Psoas muscle (tissue), 8 donors: ENCODE results near the gene PLA2G7. TPM values are rescaled to one million over a fixed set of nuclear protein-coding genes. Genes with fewer than 3 reads are reported as not detected.

Source experiments
- ATAC-seq, 4 donors: fragments of 200-7000 bp; cut with Tn5 transposase; one replicate each; pipeline ENCODE4 v1.9.1; 2020; ENCODE audit warnings: moderate library complexity in 3 of 4, mild to moderate bottlenecking in 2 of 4
- DNase-seq, 2 donors: peaks; one replicate each; pipeline ENCODE4 v3.0.0-alpha.2; 2020
- H3K27ac ChIP-seq: fragments of 200-600 bp; one replicate; pipeline ENCODE4 v1.8.0; 2022
- H3K27me3 ChIP-seq, 3 donors: fragments of 200-600 bp in 1 of 3; one replicate each; pipeline versions ENCODE4 v1.6.1 to v1.8.0; 2013 to 2022; ENCODE audit warnings: low read length in 2 of 3, mild to moderate bottlenecking in 2 of 3, moderate library complexity in 1 of 3; ENCODE audit not compliant: insufficient read depth in 3 of 3
- H3K36me3 ChIP-seq, 2 donors: fragments of 200-600 bp in 1 of 2; one replicate each; pipeline versions ENCODE4 v1.6.1 to v1.8.0; 2013 to 2022; ENCODE audit warnings: low read depth in 1 of 2, mild to moderate bottlenecking in 1 of 2, moderate library complexity in 1 of 2; ENCODE audit not compliant: insufficient read depth in 1 of 2
- H3K4me1 ChIP-seq: fragments of 200-600 bp; one replicate; pipeline ENCODE4 v1.8.0; 2022
- H3K4me3 ChIP-seq: fragments of 200-600 bp; one replicate; pipeline ENCODE4 v1.8.0; 2022; ENCODE audit warnings: mild to moderate bottlenecking
- H3K9me3 ChIP-seq: fragments of 200-600 bp; one replicate; pipeline ENCODE4 v1.8.0; 2022
- CTCF ChIP-seq: fragments of 200-600 bp; IDR thresholded peaks from one replicate; pipeline ENCODE4 v1.8.0; 2022; ENCODE audit warnings: antibody characterized with exemption
- WGBS, 3 donors: extraction: QIAGEN DNeasy Blood & Tissue Kit; methylation state at CpG; one replicate each; pipeline versions ENCODE4 v1.1.6 to v1.1.7; 2013; 5-methylcytosine and 5-hydroxymethylcytosine counted together
- intact Hi-C, 2 donors: fragments of 100-400 bp; cut with DNase I; formaldehyde crosslinking; loops; one replicate each; pipeline versions ENCODE4 v1.11.0 to v1.14.2; 2022
- polyA plus RNA-seq, 3 donors: library from polyadenylated mRNA; stranded (reverse); fragments of 200-250 nt; gene quantifications; one replicate each; pipeline ENCODE4 v1.2.3, GENCODE V29; 2013
- total RNA-seq, 4 donors: library from RNA; stranded (reverse); fragmentation: NEBNext Ultra II Directional in 2 of 4; extraction: Animal tissue kit (Norgen Biotek cat#: 25700) in 2 of 4; gene quantifications; one replicate each; pipeline versions ENCODE4 v1.2.1 to v1.2.4, GENCODE V29; 2021 to 2023
- donor health status: healthy with polysubstance abuse.
- donor health status: DM: no; HTN: no; CAD: no; lungs with moderate emphysema.
- donor health status: Bipolar disorder and iron deficiency.
- donor health status: healthy.
- donor health status: DM: yes; HTN: yes; CAD: no.
- donor health status: DM: no; HTN: no; CAD: no.
- donor health status: DM: no; HTN: no; CAD: no.
- donor health status: DM: yes; HTN: yes; CAD: no.

The PLA2G7 gene
- total and polyA plus RNA-seq, 7 donors = 0.03 to 0.66 (median 0.21) TPM; not detected in 3

- Histone ChIP-seq H3K4me3 (no peak overlapping the region), H3K27me3 (peaks cover 0 to 19% (median 0%) of the 10 kb centered on the region in 3 donors), H3K9me3 (no peaks in the 10 kb centered on the region), H3K27ac (no peak overlapping the region), H3K4me1 (no peaks in the 10 kb centered on the region), H3K36me3 (no peaks in the 10 kb centered on the region)
- ATAC-seq (no peak), DNase-seq (no peak)
- WGBS, 3 donors = 95 to 98% (median 96%) methylated on average over 4 of the region's 4 CpGs
- intact Hi-C loops = no loop called here
- no peak for TF ChIP-seq CTCF
Observed at GRCh38 chr6:46741910-46742309, 6.7 kb upstream of the PLA2G7 start.

- Histone ChIP-seq H3K36me3 (no peaks in the 10 kb centered on the region), H3K27ac (no peak overlapping the region), H3K9me3 (no peaks in the 10 kb centered on the region), H3K4me1 (no peaks in the 10 kb centered on the region), H3K27me3 (peaks cover 0 to 23% (median 1%) of the 10 kb centered on the region in 3 donors), H3K4me3 (no peak overlapping the region)
- DNase-seq = no peak
- intact Hi-C loops = no loop called here
- no peak for ATAC-seq
- WGBS, 3 donors = 67 to 89% (median 88%) methylated on average over 2 of the region's 2 CpGs
- TF ChIP-seq CTCF = no peak
Observed at GRCh38 chr6:46741482-46741881, 6.3 kb upstream of the PLA2G7 start.

GRCh38 chr6:46736906-46737305, 1.7 kb upstream of the PLA2G7 start:
- Histone ChIP-seq H3K4me3 (no peak overlapping the region), H3K9me3 (no peaks in the 10 kb centered on the region), H3K27ac (no peak overlapping the region), H3K4me1 (peaks cover 8% of the 10 kb centered on the region), H3K27me3 (peaks cover 0 to 39% (median 3%) of the 10 kb centered on the region in 3 donors), H3K36me3 (no peaks in the 10 kb centered on the region)
- TF ChIP-seq CTCF = no peak
- no peak for DNase-seq
- no peak for ATAC-seq
- intact Hi-C loops = no loop called here

GRCh38 chr6:46735720-46736031, 501 bp upstream of the PLA2G7 start:
- Histone ChIP-seq H3K36me3 (no peaks in the 10 kb centered on the region), H3K27me3 (peaks cover 0 to 39% (median 3%) of the 10 kb centered on the region in 3 donors), H3K4me1 (peaks cover 8% of the 10 kb centered on the region), H3K27ac (no peak overlapping the region), H3K4me3 (peak overlapping the region; percentile 80), H3K9me3 (no peaks in the 10 kb centered on the region)
- TF ChIP-seq CTCF = no peak
- intact Hi-C loops = no loop called here
- ATAC-seq (peak in 2 of 4 donors; percentile 23 to 40), DNase-seq (no peak)
- WGBS, 3 donors = 12 to 31% (median 15%) methylated on average over 8 of the region's 8 CpGs

DNA sequence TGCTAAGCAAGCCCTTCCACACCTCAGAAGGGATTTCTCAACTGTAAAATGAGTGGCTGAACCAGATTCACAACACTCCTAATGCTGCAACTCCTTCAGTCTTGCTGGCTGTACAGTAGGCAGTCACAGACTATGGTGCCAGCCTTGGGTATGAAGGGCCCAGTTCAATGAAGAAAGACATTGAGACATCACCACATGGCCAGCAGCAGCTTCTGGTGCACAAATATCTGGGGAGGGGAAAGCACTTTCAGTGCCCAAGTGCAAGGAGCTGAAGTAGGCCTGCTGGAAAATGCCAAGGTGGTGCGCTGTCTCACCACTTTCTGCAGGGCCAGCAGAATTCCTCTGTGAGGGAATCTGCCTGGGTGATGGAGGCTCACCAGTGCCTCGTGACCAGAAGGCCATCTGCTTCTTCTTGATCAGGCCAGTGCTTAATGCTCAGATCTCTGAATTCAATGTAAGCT, 1.8 kb downstream of the PLA2G7 start:
- DNase-seq (no peak), ATAC-seq (no peak)
- WGBS, 3 donors = 91 to 100% (median 93%) methylated on average over 2 of the region's 2 CpGs
- Histone ChIP-seq H3K27me3 (peaks cover 0 to 37% (median 3%) of the 10 kb centered on the region in 3 donors), H3K4me1 (peaks cover 8% of the 10 kb centered on the region), H3K9me3 (no peaks in the 10 kb centered on the region), H3K36me3 (no peaks in the 10 kb centered on the region), H3K27ac (no peak overlapping the region), H3K4me3 (no peak overlapping the region)
- TF ChIP-seq CTCF = no peak
- intact Hi-C loops = no loop called here
